HG02870 (cell line): ENCODE measurements around the gene CLSTN2.

ENCODE experiments used
- ATAC-seq: cut with Tn5 transposase; IDR thresholded peaks from one replicate; pipeline ENCODE4 v1.9.1; 2021; ENCODE audit warnings: mild to moderate bottlenecking, moderate library complexity; ENCODE audit not compliant: unreplicated experiment

The CLSTN2 gene

DNA sequence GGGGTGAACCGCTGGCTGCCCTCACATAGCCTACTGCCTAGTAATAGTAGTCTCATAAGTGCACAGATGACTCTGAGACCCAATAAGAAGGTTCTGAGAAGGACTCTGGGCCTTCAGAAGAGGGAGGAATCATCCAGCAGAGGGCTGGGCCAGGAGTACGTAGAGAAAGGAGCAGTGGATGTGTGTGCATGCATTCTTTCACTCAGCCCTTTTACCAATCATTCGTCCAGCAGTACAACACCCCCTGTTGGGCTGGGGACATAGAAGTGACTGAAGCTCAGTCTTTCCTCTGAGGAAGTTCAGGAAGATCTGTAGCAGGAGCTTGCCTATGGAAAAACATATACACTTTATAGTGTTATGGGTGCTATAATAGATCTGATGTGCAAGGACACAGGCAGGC lies 333.1 kb downstream of the CLSTN2 start:
- no peak for ATAC-seq

DNA sequence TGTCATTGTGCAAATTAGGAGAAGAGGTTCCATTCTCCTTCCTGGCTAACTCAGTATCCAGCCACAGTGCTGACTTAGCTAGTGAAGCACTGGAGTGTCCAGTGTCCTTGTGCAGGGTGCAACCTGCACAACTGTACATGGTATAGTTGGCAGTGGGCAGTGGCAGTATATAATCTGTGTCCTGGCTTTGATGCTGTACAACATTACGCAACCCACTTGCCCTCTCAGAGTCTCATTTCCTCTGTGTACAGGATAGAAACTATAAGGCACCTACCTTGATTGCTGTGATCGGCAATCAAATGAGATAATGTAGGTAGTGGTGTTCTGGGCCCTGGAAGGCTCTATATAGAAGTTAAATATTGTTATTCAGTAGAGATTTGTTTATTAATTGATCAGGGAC lies 333.6 kb downstream of the CLSTN2 start:
- no peak for ATAC-seq

DNA sequence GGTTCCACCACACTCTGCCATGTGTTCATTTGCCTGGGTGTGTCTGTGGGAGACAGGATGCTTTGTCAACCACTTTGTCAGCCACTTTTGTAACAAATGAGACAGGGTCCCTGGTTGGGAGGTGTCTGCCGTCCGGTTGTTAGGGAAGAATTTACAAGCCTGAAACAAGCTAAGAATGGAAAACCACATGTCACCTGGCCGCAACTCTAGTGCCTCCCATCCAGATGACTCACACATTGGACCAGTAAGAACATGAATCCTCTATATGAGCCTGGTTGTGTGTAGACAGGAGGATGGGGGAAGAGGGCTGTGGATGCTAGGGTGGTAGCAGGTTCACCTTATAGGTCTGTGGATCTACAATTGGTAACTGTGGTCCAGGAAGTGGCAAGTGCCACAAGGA lies 335.3 kb downstream of the CLSTN2 start:
- no peak for ATAC-seq

DNA sequence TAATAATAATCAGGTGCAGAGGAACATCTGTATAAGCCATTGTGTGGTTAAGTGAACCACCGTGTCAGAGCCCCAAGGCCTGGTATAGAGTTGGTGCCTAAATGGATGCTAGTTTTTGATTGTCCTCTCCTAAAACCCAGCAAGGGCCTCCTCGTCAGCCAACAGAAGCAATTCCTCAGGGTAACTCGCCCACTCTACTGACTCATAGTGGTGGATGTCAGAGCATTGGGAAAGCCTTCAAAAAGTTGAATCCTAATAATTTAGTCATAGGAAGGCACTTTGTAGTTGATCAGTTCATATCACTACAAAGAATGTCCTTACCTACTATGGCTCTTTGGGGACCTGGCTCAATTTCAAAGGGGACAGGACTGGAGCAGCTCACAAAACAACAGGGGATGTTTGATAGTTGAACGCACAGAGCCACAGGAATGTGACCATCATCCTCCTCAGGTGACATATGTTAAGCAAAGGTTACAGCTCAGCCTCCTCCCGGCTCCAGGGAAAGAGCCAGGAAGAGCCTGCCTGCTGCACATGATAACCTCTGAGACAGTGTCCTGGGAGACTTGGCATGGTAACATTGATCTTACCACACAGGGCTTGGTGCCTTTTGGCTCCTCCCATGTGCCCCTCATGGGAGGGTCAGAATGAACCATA lies 338.7 kb downstream of the CLSTN2 start:
- ATAC-seq = no peak

DNA sequence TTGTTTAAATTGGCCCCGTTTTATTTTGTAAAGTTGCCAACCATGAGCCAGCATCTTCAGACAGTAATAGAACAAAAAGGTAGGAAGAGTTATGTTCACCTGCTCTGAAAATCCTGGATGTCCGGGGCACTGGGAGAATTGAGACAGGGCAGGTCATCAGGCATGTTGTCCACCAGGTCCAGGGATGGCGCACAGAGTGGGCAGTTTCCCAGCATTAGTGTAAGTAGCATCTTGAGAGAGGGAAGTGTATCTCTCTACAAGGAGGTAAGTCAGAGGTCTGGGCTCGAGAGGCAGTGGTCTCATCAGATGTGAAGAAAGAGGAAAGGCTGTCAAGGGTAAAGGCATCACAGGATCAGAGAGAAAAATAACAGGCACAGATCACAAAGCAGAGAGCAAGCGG lies 339.4 kb downstream of the CLSTN2 start:
- no peak for ATAC-seq

DNA sequence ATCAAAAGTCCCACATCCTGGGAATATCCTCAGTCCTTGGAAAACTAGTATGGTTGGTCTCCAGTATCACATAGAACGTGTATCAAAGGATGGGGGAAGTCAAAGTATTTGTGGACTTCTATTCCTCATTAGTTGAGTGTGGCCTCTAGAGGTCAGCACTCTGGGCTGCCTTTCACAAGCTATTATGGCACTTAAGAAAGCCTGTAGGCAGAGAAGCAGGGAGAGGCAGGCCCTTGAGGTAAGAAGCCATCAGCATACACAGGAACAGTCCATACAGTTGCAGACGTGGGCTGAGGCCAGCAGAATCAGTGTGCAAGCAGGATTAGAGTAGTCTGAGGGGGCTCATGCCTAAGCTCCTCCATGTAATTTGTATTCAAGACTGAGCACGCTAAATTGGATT lies 341.7 kb downstream of the CLSTN2 start:
- ATAC-seq = no peak

DNA sequence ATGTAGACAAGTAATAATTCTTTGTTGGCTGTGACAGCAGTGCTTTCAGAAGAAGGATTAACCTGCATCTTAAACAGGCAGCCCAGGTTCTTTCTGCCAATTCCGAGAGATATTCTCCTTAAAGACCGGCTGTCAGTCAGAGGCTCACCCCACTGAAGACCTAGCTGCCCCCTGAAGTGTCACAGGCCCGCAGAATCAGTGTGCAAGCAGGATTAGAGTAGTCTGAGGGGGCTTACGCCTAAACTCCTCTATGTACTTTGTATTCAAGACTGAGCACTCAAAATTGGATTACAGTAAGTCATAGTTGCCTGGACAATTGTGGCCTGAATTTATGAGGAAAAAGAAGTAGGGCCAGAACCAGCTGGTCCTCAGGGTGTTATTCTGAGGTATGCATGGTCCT lies 342.9 kb downstream of the CLSTN2 start:
- no peak for ATAC-seq

DNA sequence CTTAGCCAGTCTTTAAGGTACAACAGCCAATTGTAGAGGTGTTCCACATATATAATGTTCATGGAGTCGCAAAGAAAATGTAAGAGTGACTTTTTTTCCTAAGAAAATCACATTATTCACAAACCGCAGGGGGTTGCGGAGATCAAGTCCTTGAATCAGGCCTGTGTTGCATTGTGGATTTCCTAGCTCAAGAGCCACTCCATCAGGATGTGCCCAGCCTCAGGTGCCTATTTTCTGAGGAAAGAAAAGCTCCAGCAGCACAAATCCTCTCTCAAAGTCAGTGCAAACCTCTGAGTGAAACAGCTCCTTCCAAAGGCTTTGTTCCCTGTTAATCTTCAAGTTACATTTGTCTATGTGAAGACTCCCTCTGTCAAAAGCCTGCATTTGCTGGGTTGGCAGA lies 349.4 kb downstream of the CLSTN2 start:
- ATAC-seq = no peak

DNA sequence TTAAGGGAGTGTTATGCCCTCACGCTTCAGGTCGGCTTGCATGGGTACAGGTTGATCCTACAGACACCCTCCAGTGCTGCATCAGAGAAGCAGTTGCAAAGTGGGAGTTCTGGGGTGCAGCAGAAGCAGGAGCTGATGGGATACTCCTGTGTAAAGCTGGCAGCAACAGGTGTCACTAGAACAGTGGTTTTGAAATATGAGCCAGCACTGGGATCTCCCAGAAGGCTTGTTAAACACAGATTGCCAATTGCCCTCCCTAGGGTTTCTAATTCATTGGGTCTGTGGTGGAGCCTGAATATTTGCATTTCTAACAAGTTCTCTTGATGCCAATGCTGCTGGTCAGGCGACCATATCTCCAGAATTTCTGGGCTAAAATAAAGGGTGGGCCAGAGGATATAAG lies 350.4 kb downstream of the CLSTN2 start:
- ATAC-seq = no peak

DNA sequence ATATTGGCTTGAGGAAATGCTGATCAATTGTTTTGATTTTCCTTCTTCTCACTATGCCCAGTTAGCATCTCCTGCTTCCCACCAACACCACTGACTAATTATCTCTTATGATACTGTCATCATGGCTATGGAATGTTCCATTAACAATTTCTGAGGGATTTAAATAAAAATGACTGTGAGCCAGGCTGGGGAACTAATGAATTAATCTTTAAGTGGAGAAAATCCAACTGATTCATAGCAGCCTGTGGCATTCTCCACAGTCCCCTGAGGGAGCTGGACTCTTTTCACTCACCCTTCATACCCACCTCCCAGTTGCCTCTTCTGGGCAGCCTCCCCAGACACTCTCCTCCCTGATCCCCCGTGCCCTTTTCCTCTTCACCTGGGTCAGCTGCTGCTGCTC lies 353.6 kb downstream of the CLSTN2 start:
- no peak for ATAC-seq

DNA sequence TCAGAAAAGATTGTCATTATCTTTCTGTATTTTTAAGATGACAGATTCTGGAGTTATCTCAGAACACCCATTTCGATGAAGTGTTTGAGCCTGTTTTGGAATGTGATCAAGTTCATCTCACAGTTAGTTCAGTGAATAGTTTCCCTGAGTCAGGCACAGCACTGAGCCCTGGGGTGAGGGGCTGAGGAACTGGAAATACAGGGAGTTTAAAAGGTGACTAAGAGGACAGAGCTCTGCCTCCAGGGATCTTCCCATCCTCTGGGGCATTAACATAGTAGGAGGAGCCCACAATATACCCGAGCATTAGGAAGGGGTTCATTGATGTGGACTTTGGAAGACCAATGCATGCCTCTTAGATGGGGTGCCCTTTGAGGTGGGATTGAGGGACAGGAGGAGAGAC lies 355.1 kb downstream of the CLSTN2 start:
- ATAC-seq = no peak

DNA sequence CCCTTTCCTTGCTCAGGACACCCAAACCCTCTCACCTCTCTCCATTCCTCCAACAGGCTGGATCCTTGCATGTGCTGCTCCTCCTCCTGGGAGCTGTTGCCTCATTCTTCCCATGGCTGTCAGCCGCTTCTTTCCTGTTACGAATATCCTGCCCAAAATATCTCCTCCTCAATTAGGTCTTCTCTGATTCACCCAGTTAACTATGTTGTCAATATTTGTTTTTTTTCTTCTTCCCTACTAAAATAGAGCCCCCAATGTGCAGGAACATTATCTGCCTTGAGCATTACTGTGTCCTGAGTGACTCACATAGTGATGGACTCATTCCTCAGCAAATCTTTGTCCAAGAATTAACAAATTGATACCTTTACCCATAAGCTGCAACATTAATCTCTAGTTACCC lies 357.2 kb downstream of the CLSTN2 start:
- ATAC-seq = no peak

DNA sequence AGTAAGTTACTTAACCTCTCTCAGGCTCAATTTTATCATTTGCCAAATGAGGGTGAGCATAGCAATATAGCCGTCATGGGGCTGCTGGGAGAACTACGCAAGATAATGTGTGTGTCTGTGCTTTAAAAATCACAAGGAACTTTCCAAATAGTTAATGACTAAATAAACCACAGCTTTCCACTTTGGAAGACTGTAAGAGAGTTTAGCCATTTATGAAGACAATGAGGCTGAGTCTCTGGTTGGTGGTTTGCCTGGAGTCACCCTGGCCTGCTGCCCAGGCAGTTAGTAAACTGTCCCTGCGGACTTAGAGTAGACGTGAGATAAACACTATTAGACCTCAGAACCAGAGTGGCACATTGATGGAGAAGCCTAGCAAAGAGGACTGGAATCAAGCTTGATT lies 357.7 kb downstream of the CLSTN2 start:
- ATAC-seq = no peak

DNA sequence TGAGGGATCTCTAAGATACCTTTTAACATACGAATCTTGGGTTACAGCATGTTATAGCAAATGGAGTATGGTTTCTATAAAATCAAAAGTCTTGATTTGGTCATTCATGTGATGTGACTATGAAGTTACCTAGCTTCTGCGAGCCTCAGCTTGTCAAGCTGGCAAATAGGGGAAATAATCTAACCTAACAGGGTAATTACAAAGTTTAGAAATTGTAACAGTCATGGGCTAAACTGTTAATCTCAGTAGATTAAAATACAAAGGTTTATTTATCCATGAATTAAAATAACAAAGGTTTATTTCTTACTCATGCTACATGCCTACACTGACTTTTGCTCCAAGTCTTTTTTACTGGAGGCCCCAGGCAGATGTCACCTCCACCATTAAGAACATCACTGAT lies 359.1 kb downstream of the CLSTN2 start:
- no peak for ATAC-seq

DNA sequence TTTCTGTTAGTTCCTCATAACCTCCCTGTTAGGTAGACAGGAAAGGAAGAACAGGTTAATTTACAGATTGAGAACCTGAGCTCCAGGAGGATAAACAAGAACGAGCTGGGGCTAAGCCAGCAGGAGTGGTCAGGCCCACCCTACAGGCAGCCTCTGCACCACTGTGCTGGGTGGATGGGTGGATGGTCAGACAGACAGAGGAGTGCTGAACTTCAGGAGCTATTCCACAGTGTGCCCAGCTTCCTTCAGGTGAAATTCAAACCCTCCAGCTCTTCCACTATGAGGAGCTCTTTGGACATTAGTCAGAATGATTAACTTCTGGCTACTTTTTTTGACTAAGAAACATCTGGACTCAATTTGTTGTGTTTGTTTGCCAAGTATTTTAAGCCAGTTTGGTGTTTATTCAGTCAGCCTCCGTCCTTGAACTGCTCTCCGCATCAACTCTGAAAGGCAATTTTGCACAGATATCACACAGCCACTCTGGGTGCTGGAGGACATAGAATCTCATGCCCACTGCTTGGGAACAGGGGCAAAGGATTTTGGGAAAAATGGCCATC lies 361.9 kb downstream of the CLSTN2 start:
- ATAC-seq = no peak

DNA sequence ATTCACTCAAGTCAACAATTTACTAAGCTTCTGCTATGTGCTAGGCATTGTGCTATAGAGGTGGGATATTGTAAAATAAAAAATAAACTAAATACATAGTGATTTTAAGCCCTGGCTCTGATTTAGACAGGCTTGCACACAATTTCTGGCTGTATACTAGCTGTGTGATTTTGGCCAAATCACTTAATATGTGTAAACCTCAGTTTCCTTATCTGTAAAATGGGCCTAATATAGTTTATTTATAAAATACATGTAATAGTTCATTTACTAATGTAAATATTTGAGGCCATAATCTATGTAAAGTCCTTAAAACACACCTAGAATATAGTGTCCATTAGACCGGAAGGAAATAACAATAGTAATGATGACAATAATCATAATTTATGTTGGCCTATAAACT lies 363.1 kb downstream of the CLSTN2 start:
- no peak for ATAC-seq

DNA sequence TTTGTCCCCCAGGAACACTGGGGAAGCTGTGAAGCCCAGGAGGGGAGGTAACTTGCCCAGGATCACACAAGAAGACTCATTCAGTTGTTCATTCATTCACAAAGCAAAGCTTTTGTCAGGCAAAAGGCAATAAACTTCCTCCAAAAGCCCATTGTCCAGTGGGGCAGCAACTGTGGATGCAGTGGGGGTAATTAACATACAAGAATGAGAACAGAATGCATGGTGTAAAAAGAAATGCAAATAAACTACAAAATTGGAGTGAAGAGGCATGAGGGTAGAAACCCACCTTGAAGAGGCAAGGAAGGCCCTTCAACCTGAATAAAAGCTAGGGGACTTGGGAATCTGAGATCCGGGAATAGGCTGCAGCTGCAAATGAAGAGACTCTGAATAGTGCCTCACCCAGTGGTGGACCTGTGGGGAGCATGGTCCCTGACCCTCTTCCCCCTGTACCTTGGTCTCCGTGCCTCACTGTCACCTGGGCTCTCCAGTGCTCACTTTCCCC lies 363.6 kb downstream of the CLSTN2 start:
- no peak for ATAC-seq

DNA sequence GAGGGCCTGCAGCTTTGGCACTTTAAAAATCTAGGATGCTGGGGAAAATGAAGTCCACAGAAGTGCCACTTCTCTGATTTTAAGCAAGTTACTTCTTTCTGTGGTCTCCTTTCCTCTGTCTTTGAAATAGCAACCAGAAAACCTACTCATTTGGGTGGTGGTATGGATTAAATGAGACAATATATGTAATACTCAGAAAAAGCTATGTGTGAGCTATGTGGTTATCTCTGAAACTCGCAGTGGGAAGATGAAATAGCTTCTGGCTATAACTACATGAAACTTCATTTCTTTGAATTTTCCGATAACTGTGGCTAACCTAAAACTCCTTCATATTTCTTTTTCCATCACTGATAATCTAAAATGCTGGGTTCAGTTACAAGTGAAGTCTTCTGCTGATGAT lies 368.9 kb downstream of the CLSTN2 start:
- no peak for ATAC-seq

DNA sequence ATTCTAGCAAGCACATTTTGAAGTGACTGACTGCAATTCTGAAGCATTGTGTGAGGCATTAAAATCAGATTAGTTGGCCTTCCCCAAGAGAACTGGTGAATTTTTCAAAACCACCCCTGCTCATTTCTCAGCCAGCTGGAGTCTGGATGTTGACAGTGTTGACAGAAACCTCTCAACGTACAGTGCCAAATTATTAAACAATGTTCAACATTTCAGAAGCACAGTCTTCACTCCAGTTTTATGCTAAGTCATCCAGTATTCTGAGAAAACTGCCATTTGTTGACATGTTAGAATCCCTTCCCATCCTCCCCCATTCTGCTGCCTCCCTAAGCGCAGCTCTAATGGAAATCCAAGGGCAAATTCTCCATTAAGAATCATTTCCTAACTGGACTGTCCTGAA lies 373.6 kb downstream of the CLSTN2 start:
- no peak for ATAC-seq

DNA sequence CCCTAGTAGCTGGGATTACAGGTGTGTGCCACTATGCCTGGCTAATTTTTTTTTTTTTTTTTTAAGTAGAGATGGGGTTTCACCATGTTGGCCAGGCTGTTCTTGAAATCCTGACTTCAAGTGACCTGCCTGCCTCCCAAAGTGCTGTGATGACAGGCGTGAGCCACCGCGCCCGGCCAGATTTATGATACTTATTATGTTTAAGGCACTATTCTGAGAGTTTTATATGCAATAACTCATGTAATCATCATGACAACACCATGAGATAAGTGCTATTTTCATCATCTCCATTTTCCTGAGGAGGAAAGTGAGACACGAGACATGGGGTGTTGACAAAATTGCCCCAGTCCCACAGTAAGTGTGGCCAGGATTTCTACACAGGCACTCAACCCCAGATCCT lies 376.4 kb downstream of the CLSTN2 start:
- no peak for ATAC-seq

DNA sequence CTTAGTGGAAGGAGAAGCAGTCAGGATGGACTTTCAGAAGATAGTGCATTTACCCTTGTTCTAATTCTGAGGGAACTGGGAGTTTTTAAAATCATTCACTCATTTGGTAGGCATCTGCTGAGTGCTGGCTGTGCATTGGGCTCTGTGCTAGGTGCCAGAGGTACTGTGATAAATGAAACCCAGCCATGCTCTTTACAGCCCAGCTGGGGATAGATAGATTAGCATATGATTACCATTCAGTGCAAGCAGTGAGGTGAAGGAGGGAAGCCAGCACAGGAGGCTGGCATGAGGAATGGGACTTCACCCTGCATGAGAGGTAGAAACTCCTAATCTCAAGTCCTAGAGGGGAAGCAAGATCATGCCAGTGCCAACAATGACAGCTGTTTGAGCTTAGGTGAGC lies 381.0 kb downstream of the CLSTN2 start:
- no peak for ATAC-seq

DNA sequence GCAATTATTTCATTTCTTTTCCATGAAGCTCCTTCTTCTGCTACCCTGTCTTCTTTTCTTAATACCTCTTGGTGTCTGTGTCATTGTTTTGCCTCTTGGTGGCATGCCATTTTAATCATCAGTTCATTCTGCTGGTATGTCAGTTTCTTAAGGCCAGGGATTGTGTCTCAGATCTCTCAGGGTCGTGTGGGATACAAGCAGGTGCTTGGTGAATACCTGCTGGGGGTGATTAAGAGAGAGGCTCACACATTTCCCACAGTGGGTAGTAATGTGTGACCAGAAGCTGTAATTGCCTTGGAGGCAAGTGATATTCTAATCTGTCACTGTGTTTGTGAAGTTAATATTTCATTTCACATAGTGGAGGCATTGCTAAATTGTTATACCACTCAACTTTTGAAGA lies 381.5 kb downstream of the CLSTN2 start:
- no peak for ATAC-seq

DNA sequence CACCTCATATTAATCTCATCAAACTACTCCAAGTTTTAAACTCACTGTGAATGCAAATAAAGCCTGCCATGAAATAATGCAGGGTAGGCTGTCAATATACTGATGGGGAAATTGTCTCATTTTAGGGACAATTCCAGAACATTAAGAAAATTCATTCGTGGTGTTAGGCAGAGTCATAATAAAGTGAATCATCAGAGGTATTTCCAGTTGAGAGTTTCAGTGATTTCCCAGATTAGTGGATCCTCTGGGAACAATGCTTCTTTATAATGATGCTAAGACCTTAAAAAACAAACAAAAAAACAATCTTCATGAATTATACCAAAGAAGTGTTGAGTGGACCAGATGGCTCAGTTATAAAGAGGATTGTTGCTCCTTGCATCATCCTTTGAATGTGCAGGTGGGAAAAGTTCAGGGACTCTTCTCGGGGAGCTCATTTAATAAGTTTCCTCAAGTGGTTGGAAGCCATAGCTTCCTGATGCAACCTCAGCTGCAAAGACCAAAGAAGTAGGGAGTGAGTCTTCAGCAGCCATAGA lies 381.9 kb downstream of the CLSTN2 start:
- no peak for ATAC-seq
